HepG2 (cell line): Measurements from ENCODE around the gene CCNB2. TPM values are rescaled to one million over a fixed set of nuclear protein-coding genes. Genes with fewer than 3 reads are reported as not detected.

Experiments
- CCAR2 ChIP-seq: fragments of 200-400 bp; formaldehyde crosslinking; optimal IDR thresholded peaks from 2 replicates; pipeline ENCODE3; 2018; ENCODE audit warnings: low read depth, mild to moderate bottlenecking, low read length, moderate library complexity
- CHCHD3 ChIP-seq: sonication (generic); formaldehyde crosslinking; IDR thresholded peaks from 2 replicates; pipeline ENCODE4 v1.8.0; 2022; ENCODE audit warnings: mild to moderate bottlenecking, missing genetic modification reagents, moderate library complexity
- ERF ChIP-seq: IDR thresholded peaks from 2 replicates; pipeline ENCODE4 v1.6.1; 2018; ENCODE audit warnings: missing biosample characterization, missing genetic modification reagents
- FOXA3 ChIP-seq: IDR thresholded peaks from 2 replicates; pipeline ENCODE4 v1.6.1; 2016; ENCODE audit warnings: missing genetic modification reagents, missing compliant biosample characterization
- KDM4B ChIP-seq: sonication (generic); formaldehyde crosslinking; IDR thresholded peaks from 2 replicates; pipeline ENCODE4 v1.4.0; 2020; ENCODE audit warnings: missing genetic modification reagents
- KDM5B ChIP-seq: sonication (generic); formaldehyde crosslinking; IDR thresholded peaks from 2 replicates; pipeline ENCODE4 v1.4.0; 2020; ENCODE audit warnings: missing genetic modification reagents, mild to moderate bottlenecking, borderline replicate concordance
- MBNL3 ChIP-seq: fragments of 250-450 bp; sonication (Bioruptor Pico); conservative IDR thresholded peaks from 2 replicates; pipeline ENCODE4 v1.8.0; 2022; ENCODE audit warnings: mild to moderate bottlenecking, inconsistent platforms
- MEIS2 ChIP-seq: sonication (generic); formaldehyde crosslinking; IDR thresholded peaks from 2 replicates; pipeline ENCODE4 v1.9.0; 2021; ENCODE audit warnings: mild to moderate bottlenecking, missing genetic modification reagents
- RFX5 ChIP-seq: IDR thresholded peaks from 2 replicates; pipeline ENCODE4 v1.6.1; 2011; ENCODE audit warnings: low read depth, low read length, improper control_type of control experiment
- RFXAP ChIP-seq: sonication (generic); formaldehyde crosslinking; IDR thresholded peaks from 2 replicates; pipeline ENCODE4 v1.4.0; 2020; ENCODE audit warnings: missing genetic modification reagents, borderline replicate concordance
- RXRB ChIP-seq: IDR thresholded peaks from 2 replicates; pipeline ENCODE4 v1.6.1; 2016; ENCODE audit warnings: borderline replicate concordance, missing genetic modification reagents, missing compliant biosample characterization
- SMC3 ChIP-seq: IDR thresholded peaks from 2 replicates; pipeline ENCODE4 v1.6.1; 2011; ENCODE audit warnings: low read length, improper control_type of control experiment
- SOX5 ChIP-seq: IDR thresholded peaks from 2 replicates; pipeline ENCODE4 v1.6.1; 2016; ENCODE audit warnings: borderline replicate concordance
- TAF15 ChIP-seq: fragments of 200-400 bp; formaldehyde crosslinking; IDR thresholded peaks from one replicate; pipeline ENCODE4 v1.6.1; 2018; ENCODE audit warnings: mild to moderate bottlenecking, low read depth, low read length; ENCODE audit not compliant: poor library complexity, severe bottlenecking
- ZBTB38 ChIP-seq: sonication (generic); formaldehyde crosslinking; IDR thresholded peaks from 2 replicates; pipeline ENCODE4 v1.5.1; 2020; ENCODE audit warnings: mild to moderate bottlenecking, missing genetic modification reagents
- ZFP90 ChIP-seq: sonication (generic); formaldehyde crosslinking; IDR thresholded peaks from 2 replicates; pipeline ENCODE4 v1.8.0; 2022; ENCODE audit warnings: missing genetic modification reagents, mild to moderate bottlenecking, inconsistent platforms, borderline replicate concordance
- ZNF414 ChIP-seq: sonication (generic); formaldehyde crosslinking; IDR thresholded peaks from 2 replicates; pipeline ENCODE4 v1.5.0; 2020; ENCODE audit warnings: missing genetic modification reagents
- ZNF501 ChIP-seq: sonication (generic); formaldehyde crosslinking; IDR thresholded peaks from 2 replicates; pipeline ENCODE4 v1.5.1; 2020; ENCODE audit warnings: mild to moderate bottlenecking, moderate library complexity, missing genetic modification reagents
- ZNF546 ChIP-seq: sonication (generic); formaldehyde crosslinking; conservative IDR thresholded peaks from 2 replicates; pipeline ENCODE4 v1.8.1; 2023; ENCODE audit warnings: mild to moderate bottlenecking, missing genetic modification reagents
- polyA plus RNA-seq, 8 experiments: library from polyadenylated mRNA; depleted of rRNA in 3 of 8; stranded (reverse) in 7 of 8; unstranded in 1 of 8; fragments of >200 nt; fragmentation: Illumina TruSeq in 4 of 8; extraction: Trizol in 4 of 8; gene quantifications; 2 replicates each; pipeline versions ENCODE4 v1.2.1 to v1.2.3, GENCODE V29; 2011 to 2016; ENCODE audit warnings: low read depth in 4 of 8, missing spikeins in 1 of 8, mixed read lengths in 1 of 8; ENCODE audit not compliant: insufficient read depth in 1 of 8
- total RNA-seq, 5 experiments: library from RNA; depleted of rRNA; stranded (reverse); fragments of >200 nt; fragmentation: Illumina TruSeq; extraction: Trizol; gene quantifications; 2 replicates each; pipeline ENCODE4 v1.2.3, GENCODE V29; 2016; ENCODE audit warnings: low read depth in 1 of 5
- TF ChIP-seq, protein P1 (sequence below): sonication (generic); formaldehyde crosslinking; IDR thresholded peaks from 2 replicates; pipeline ENCODE4 v1.4.0; 2020; ENCODE audit warnings: missing genetic modification reagents
- TF ChIP-seq, protein P2 (sequence below): sonication (generic); formaldehyde crosslinking; IDR thresholded peaks from 2 replicates; pipeline ENCODE4 v1.9.0; 2022; ENCODE audit warnings: missing genetic modification reagents, mild to moderate bottlenecking, borderline replicate concordance
- TF ChIP-seq, protein P3 (sequence below): sonication (generic); formaldehyde crosslinking; IDR thresholded peaks from 2 replicates; pipeline ENCODE4 v1.9.0; 2021; ENCODE audit warnings: missing genetic modification reagents, borderline replicate concordance
- TF ChIP-seq, protein P4 (sequence below): sonication (generic); formaldehyde crosslinking; IDR thresholded peaks from 2 replicates; pipeline ENCODE4 v1.4.0; 2020; ENCODE audit warnings: missing genetic modification reagents, borderline replicate concordance

Gene CCNB2
- total and polyA plus RNA-seq, 2 of the 13 experiments (the other 11 are each of a cell fraction or from before 2014, with no cell fraction given) = 43.5 to 80.9 TPM

DNA sequence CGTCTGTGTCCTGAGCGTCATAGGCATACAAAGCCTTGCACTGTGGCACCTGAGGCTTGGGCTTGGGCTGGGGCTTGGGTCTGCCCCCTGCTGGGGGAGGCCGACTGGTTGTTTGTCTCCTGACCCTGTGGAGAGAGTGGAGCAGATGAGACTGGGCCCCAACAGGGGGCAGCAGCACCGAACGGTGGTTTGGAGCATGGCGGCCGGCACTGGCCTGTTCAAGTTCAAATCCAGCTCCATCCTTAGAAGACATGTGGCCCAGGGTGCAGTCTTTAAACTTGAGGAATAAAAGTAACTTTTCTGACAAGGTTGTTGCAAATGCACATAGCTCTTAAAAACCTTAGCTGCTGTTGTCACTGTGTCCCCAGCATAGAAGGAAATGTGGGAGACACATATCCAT is 33.3 kb downstream of the CCNB2 start (continued):
- TF ChIP-seq RFX5 (no peak), RFXAP (CRISPR knock-in tag) (no peak), ZNF501 (CRISPR knock-in tag) (no peak), ZNF546 (CRISPR knock-in tag) (no peak), SOX5 (CRISPR knock-in tag) (no peak), CCAR2 (no peak), TAF15 (no peak), SMC3 (peak; percentile 67), CHCHD3 (CRISPR knock-in tag) (no peak), KDM4B (CRISPR knock-in tag) (no peak), MBNL3 (CRISPR knock-in tag) (no peak), ZFP90 (CRISPR knock-in tag) (no peak), RXRB (no peak), KDM5B (CRISPR knock-in tag) (no peak; the same call in 1 of the 2 replicates), ERF (CRISPR knock-in tag) (0 out of 2 replicates have a peak, but pooled peaks have one; percentile 24), MEIS2 (CRISPR knock-in tag) (no peak), ZNF414 (no peak), ZBTB38 (CRISPR knock-in tag) (no peak), FOXA3 (CRISPR knock-in tag) (no peak)
- TF ChIP-seq, protein P1, sequence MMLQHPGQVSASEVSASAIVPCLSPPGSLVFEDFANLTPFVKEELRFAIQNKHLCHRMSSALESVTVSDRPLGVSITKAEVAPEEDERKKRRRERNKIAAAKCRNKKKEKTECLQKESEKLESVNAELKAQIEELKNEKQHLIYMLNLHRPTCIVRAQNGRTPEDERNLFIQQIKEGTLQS (CRISPR knock-in tag) = no peak
- TF ChIP-seq, protein P2, sequence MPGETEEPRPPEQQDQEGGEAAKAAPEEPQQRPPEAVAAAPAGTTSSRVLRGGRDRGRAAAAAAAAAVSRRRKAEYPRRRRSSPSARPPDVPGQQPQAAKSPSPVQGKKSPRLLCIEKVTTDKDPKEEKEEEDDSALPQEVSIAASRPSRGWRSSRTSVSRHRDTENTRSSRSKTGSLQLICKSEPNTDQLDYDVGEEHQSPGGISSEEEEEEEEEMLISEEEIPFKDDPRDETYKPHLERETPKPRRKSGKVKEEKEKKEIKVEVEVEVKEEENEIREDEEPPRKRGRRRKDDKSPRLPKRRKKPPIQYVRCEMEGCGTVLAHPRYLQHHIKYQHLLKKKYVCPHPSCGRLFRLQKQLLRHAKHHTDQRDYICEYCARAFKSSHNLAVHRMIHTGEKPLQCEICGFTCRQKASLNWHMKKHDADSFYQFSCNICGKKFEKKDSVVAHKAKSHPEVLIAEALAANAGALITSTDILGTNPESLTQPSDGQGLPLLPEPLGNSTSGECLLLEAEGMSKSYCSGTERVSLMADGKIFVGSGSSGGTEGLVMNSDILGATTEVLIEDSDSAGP = peak; percentile 28; the same call in 1 of the 2 replicates
- TF ChIP-seq, protein P3, sequence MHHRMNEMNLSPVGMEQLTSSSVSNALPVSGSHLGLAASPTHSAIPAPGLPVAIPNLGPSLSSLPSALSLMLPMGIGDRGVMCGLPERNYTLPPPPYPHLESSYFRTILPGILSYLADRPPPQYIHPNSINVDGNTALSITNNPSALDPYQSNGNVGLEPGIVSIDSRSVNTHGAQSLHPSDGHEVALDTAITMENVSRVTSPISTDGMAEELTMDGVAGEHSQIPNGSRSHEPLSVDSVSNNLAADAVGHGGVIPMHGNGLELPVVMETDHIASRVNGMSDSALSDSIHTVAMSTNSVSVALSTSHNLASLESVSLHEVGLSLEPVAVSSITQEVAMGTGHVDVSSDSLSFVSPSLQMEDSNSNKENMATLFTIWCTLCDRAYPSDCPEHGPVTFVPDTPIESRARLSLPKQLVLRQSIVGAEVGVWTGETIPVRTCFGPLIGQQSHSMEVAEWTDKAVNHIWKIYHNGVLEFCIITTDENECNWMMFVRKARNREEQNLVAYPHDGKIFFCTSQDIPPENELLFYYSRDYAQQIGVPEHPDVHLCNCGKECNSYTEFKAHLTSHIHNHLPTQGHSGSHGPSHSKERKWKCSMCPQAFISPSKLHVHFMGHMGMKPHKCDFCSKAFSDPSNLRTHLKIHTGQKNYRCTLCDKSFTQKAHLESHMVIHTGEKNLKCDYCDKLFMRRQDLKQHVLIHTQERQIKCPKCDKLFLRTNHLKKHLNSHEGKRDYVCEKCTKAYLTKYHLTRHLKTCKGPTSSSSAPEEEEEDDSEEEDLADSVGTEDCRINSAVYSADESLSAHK = no peak
- TF ChIP-seq, protein P4, sequence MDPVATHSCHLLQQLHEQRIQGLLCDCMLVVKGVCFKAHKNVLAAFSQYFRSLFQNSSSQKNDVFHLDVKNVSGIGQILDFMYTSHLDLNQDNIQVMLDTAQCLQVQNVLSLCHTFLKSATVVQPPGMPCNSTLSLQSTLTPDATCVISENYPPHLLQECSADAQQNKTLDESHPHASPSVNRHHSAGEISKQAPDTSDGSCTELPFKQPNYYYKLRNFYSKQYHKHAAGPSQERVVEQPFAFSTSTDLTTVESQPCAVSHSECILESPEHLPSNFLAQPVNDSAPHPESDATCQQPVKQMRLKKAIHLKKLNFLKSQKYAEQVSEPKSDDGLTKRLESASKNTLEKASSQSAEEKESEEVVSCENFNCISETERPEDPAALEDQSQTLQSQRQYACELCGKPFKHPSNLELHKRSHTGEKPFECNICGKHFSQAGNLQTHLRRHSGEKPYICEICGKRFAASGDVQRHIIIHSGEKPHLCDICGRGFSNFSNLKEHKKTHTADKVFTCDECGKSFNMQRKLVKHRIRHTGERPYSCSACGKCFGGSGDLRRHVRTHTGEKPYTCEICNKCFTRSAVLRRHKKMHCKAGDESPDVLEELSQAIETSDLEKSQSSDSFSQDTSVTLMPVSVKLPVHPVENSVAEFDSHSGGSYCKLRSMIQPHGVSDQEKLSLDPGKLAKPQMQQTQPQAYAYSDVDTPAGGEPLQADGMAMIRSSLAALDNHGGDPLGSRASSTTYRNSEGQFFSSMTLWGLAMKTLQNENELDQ (CRISPR knock-in tag) = no peak
